ENCODE measurements around the gene SMARCC2.

SMARCC2 gene

GRCh38 chr12:56189099-56189917, at the start of gene SMARCC2:
Gene SMARCC2, minus strand, starts transcription at chr12:56189483. Its CDS starts 22 bp downstream, at chr12:56189461.
- TF ChIP-seq, protein P1, sequence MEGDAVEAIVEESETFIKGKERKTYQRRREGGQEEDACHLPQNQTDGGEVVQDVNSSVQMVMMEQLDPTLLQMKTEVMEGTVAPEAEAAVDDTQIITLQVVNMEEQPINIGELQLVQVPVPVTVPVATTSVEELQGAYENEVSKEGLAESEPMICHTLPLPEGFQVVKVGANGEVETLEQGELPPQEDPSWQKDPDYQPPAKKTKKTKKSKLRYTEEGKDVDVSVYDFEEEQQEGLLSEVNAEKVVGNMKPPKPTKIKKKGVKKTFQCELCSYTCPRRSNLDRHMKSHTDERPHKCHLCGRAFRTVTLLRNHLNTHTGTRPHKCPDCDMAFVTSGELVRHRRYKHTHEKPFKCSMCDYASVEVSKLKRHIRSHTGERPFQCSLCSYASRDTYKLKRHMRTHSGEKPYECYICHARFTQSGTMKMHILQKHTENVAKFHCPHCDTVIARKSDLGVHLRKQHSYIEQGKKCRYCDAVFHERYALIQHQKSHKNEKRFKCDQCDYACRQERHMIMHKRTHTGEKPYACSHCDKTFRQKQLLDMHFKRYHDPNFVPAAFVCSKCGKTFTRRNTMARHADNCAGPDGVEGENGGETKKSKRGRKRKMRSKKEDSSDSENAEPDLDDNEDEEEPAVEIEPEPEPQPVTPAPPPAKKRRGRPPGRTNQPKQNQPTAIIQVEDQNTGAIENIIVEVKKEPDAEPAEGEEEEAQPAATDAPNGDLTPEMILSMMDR (IDR thresholded peaks at IDR 0.05; ENCODE audit: low read depth, low read length): peak; percentile 51

GRCh38 chr12:56237552-56237951, 48.3 kb upstream of the SMARCC2 start:
- TF ChIP-seq, protein P1 (IDR thresholded peaks at IDR 0.05; ENCODE audit: low read depth, low read length): no peak
- DNase-seq (ENCODE audit: extremely low read depth, low read depth): no peak

More at GRCh38 chr12:56189099-56189917, at the start of gene SMARCC2:
- peak; percentile 67 for DNase-seq (ENCODE audit: extremely low read depth, low read depth)

GRCh38 chr12:56236985-56237384, 47.7 kb upstream of the SMARCC2 start:
- TF ChIP-seq, protein P1 (IDR thresholded peaks at IDR 0.05; ENCODE audit: low read depth, low read length): no peak
- no peak for DNase-seq (ENCODE audit: extremely low read depth, low read depth)

DNA sequence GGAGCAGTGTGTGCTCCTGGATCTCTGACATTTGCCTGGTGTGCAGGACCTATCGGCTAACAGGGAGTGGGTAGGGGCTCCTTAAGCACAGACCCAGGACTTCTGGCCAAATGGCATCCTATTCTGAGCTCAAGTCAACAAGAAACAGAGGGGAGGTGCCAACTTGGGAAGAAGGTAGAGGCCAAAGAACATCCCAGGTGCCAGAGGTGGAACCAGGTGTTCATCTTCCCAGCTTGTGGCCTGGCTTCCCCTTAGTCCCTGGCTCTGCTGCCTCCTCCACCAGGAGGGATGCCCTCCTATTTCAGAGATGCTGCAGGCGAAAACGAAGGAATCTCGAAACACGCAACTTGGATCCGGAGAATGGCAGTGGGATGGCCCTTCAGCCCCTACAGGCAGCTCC, 46.8 kb upstream of the SMARCC2 start:
- TF ChIP-seq, protein P1 (IDR thresholded peaks at IDR 0.05; ENCODE audit: low read depth, low read length): no peak
- DNase-seq (ENCODE audit: extremely low read depth, low read depth): no peak

DNA sequence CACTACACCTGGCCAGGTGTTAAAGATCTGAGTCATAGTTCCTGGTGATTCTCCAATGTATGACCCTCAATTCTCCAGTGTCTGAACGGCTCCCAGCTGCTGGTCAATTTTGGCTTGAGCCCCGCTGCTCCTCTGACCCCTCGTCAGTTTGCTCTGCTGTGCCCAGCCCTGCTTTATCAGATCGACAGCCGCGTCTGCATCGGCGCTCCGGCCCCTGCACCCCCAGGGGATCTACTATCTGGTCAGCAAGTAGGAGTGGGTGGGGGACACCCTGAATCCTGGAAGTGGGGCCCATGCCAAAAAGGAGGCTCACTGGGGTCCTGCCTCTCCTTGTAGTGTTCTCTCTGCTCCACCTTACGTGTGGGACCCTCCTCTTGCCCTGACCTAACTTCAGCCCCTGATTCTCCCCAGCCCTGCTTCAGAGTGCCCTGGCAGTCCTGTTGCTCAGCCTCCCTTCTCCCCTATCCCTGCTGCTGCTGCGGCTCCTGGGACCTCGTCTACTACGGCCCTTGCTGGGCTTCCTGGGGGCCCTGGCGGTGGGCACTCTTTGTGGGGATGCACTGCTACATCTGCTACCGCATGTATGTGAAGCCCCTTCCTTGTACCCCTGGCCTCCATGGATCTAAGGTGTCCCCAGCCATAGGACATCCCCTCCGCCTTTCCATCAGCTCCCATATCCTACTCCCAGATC, 45.6 kb upstream of the SMARCC2 start:
- no peak for DNase-seq (ENCODE audit: extremely low read depth, low read depth)
- TF ChIP-seq, protein P1 (IDR thresholded peaks at IDR 0.05; ENCODE audit: low read depth, low read length): no peak

DNA sequence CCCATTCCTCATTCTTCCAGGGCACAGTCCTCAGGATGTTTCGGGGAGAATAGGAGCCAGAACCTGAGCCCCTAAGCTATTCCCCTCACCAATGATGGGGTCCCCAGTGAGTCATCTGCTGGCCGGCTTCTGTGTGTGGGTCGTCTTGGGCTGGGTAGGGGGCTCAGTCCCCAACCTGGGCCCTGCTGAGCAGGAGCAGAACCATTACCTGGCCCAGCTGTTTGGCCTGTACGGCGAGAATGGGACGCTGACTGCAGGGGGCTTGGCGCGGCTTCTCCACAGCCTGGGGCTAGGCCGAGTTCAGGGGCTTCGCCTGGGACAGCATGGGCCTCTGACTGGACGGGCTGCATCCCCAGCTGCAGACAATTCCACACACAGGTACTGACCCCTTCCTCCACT, 41.9 kb upstream of the SMARCC2 start:
- DNase-seq (ENCODE audit: extremely low read depth, low read depth): no peak
- TF ChIP-seq, protein P1 (IDR thresholded peaks at IDR 0.05; ENCODE audit: low read depth, low read length): no peak
